Prostate gland (tissue), 2 donors: ENCODE results near the gene SCNN1G. TPM values are rescaled to one million over a fixed set of nuclear protein-coding genes. Genes with fewer than 3 reads are reported as not detected.

Experiments used
- DNase-seq: peaks from one replicate; pipeline ENCODE4 v3.0.0-alpha.2; 2019; ENCODE audit warnings: low spot score
- H3K27ac ChIP-seq, 2 donors: fragments of 200-600 bp; sonication (generic); 2 replicates each; pipeline ENCODE4 v1.5.1; 2017 to 2019
- H3K27me3 ChIP-seq: fragments of 200-600 bp; sonication (generic); replicated peaks from 2 replicates; pipeline ENCODE4 v1.5.1; 2019; ENCODE audit not compliant: insufficient read depth
- H3K36me3 ChIP-seq, 2 donors: fragments of 200-600 bp; sonication (generic); 1 replicate in 1 of 2; 2 replicates in 1 of 2; pipeline versions ENCODE4 v1.5.1 to v1.8.1; 2017 to 2019
- H3K4me1 ChIP-seq: fragments of 200-600 bp; sonication (generic); replicated peaks from 2 replicates; pipeline ENCODE4 v1.5.1; 2019
- H3K4me3 ChIP-seq, 2 donors: fragments of 200-600 bp; sonication (generic); 2 replicates each; pipeline ENCODE4 v1.5.1; 2017 to 2019
- H3K9me3 ChIP-seq: fragments of 200-600 bp; sonication (generic); 2 replicates; pipeline ENCODE4 v1.5.1; 2017
- POLR2A ChIP-seq: fragments of 450-650 bp; IDR thresholded peaks from one replicate; pipeline ENCODE4 v1.6.1; 2016; ENCODE audit warnings: antibody characterized with exemption, mild to moderate bottlenecking
- POLR2AphosphoS5 ChIP-seq: sonication (generic); formaldehyde crosslinking; IDR thresholded peaks from one replicate; pipeline ENCODE4 v1.6.1; 2017; ENCODE audit warnings: antibody characterized with exemption
- WGBS: methylation state at CpG from one replicate; pipeline ENCODE4 v1.1.5; 2018; 5-methylcytosine and 5-hydroxymethylcytosine counted together
- intact Hi-C: fragments of 100-400 bp; cut with DNase I; formaldehyde crosslinking; loops from one replicate; pipeline ENCODE4 v1.14.2; 2022
- total RNA-seq, 2 donors: library from RNA; depleted of rRNA; stranded (reverse); fragments of >200 nt; gene quantifications; one replicate each; pipeline ENCODE4 v1.1.0, GENCODE V29; 2016
- TF ChIP-seq, protein P1 (sequence below), 4 experiments: fragments of 200-600 bp in 2 of 4; fragments of 450-650 bp in 2 of 4; sonication (generic) in 2 of 4; IDR thresholded peaks; 1 replicate in 3 of 4; 2 replicates in 1 of 4; pipeline ENCODE4 v1.5.1; 2016 to 2019; ENCODE audit warnings: antibody characterized with exemption in 4 of 4, mild to moderate bottlenecking in 2 of 4, moderate library complexity in 2 of 4

Gene SCNN1G
- total RNA-seq, 2 donors from 2014 or later = 8.6 to 11.1 TPM

DNA sequence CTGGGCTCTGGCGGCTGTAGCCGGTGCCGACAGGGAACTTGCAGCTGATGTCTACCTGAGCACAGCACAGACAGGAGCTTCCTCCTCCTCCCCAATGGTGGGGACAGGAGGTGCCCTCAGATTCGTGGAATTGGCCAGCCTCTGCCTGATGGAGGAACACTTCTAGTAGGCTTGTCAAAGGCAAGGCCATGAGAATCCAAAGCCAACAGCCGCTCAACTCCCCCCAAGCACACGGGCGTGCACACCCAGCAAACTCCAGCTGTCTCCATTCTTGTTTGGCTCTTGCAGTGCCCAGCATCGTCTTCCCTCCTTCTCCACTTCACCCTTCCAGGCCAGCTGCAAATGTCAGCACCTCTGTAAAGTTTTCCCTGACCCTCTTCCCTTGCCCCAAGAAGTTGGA lies 35.1 kb downstream of the SCNN1G start:
- 82% methylated on average over 8 of the region's 8 CpGs for WGBS
- Histone ChIP-seq H3K36me3 (no peaks in the 10 kb centered on the region), H3K4me1 (no peaks in the 10 kb centered on the region), H3K27me3 (no peaks in the 10 kb centered on the region), H3K27ac (no peak overlapping the region), H3K9me3 (no peaks in the 10 kb centered on the region), H3K4me3 (no peak overlapping the region)
- no peak for DNase-seq
- no peak for TF ChIP-seq POLR2AphosphoS5
- TF ChIP-seq, protein P1, sequence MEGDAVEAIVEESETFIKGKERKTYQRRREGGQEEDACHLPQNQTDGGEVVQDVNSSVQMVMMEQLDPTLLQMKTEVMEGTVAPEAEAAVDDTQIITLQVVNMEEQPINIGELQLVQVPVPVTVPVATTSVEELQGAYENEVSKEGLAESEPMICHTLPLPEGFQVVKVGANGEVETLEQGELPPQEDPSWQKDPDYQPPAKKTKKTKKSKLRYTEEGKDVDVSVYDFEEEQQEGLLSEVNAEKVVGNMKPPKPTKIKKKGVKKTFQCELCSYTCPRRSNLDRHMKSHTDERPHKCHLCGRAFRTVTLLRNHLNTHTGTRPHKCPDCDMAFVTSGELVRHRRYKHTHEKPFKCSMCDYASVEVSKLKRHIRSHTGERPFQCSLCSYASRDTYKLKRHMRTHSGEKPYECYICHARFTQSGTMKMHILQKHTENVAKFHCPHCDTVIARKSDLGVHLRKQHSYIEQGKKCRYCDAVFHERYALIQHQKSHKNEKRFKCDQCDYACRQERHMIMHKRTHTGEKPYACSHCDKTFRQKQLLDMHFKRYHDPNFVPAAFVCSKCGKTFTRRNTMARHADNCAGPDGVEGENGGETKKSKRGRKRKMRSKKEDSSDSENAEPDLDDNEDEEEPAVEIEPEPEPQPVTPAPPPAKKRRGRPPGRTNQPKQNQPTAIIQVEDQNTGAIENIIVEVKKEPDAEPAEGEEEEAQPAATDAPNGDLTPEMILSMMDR (IDR thresholded peaks at IDR 0.05) = no peak
- TF ChIP-seq POLR2A = no peak
- intact Hi-C loops = no loop called here

DNA sequence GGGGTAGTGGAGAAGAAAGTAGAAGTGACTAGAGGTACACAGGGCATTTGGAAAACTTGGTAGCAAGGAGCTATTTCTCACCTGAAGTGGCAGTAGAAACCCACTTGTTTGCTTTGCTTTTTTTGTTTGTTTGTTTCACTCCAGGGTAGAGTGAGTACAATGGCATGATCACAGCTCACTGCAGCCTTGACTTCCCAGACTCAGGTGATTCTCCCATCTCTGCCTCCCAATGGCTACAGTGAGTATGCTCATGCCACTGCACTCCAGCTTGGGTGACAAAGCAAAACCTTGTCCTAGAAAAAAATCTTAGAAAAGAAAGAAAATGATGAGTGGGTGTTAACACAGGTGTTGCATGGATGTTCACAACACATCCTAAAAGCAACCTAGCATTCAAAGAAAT lies 40.4 kb downstream of the SCNN1G start:
- intact Hi-C loops = no loop called here
- no peaks in the 10 kb centered on the region for H3K4me1 ChIP-seq
- H3K27ac ChIP-seq = no peak overlapping the region
- DNase-seq = no peak
- TF ChIP-seq POLR2A = no peak
- TF ChIP-seq, protein P1 (IDR thresholded peaks at IDR 0.05) = no peak
- TF ChIP-seq POLR2AphosphoS5 = no peak
- H3K27me3 ChIP-seq = no peaks in the 10 kb centered on the region
- H3K36me3 ChIP-seq = no peaks in the 10 kb centered on the region
- no peaks in the 10 kb centered on the region for H3K9me3 ChIP-seq
- H3K4me3 ChIP-seq = no peak overlapping the region

DNA sequence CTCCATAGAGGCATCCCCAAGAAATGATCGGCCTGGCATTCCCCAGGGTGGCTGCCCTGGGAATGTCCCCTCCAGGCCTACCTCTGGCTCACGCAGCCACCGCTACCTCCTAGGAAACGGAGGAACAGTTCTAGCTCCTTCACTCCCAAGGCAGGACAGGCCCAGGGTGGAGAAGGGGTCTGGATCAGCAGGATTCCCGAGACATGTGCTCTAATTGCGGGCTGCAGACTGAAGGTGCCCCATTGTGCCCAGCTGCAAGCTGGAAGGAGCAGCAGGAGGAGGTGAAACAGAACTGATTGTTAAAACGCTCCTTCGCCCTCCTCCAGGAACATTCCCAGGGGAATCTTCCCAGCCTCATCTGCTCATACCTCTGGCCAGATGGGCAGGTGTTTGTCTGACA lies 40.8 kb downstream of the SCNN1G start:
- Histone ChIP-seq H3K4me1 (no peaks in the 10 kb centered on the region), H3K27me3 (no peaks in the 10 kb centered on the region), H3K27ac (no peak overlapping the region), H3K4me3 (no peak overlapping the region), H3K9me3 (no peaks in the 10 kb centered on the region), H3K36me3 (no peaks in the 10 kb centered on the region)
- intact Hi-C loops = no loop called here
- DNase-seq = no peak
- WGBS = 91% methylated on average over 8 of the region's 8 CpGs
- TF ChIP-seq POLR2AphosphoS5 = no peak
- TF ChIP-seq, protein P1 (IDR thresholded peaks at IDR 0.05) = no peak
- TF ChIP-seq POLR2A = no peak

DNA sequence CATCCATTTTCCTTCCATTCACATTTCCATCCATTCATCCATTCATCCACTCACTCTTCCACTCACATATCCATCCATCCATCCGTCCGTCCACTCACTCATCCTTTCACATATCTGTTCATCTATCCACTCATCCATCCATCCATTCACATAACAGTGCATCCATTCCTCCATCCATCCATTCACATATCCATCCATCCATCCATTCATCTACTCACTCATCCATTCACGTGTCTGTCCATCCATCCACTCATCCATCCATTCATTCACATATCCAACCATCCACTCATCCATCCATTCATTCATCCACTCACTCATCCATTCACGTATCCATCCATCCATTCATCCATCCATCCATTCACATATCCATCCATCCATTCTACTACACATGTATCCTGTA lies 42.6 kb downstream of the SCNN1G start:
- 87% methylated on average over 4 of the region's 4 CpGs for WGBS
- no peaks in the 10 kb centered on the region for H3K4me1 ChIP-seq
- no peaks in the 10 kb centered on the region for H3K9me3 ChIP-seq
- no peaks in the 10 kb centered on the region for H3K36me3 ChIP-seq
- DNase-seq = no peak
- H3K27me3 ChIP-seq = peaks cover under 1% of the 10 kb centered on the region
- intact Hi-C loops = no loop called here
- H3K4me3 ChIP-seq = no peak overlapping the region
- no peak for TF ChIP-seq POLR2AphosphoS5
- TF ChIP-seq, protein P1 (IDR thresholded peaks at IDR 0.05) = no peak
- no peak overlapping the region for H3K27ac ChIP-seq

DNA sequence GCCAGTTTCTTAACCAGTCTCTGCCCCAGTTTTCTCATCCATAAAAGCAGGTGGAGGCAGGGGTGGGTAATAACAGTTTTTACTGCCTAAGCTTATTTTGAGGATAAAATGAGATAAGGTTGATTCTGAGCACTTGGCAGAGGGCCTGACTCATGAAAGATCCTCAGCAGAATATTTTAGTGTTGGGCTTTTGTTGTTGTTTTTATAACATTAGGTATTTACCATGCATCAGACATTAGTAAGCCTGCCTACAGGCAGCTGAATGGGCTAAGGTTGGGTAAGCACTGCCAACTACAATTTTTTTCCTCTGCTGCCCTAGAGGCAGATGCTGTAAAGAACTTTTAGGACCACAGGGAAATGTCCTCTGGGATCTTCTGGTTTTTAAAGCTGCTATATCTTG lies 43.1 kb downstream of the SCNN1G start:
- intact Hi-C loops = no loop called here

More for the DNA sequence above, 43.1 kb downstream of the SCNN1G start:
- no peaks in the 10 kb centered on the region for H3K4me1 ChIP-seq
- no peaks in the 10 kb centered on the region for H3K36me3 ChIP-seq
- no peak for TF ChIP-seq POLR2A
- TF ChIP-seq POLR2AphosphoS5 = no peak
- TF ChIP-seq, protein P1 (IDR thresholded peaks at IDR 0.05) = no peak
- H3K4me3 ChIP-seq = no peak overlapping the region
- peaks cover 2% of the 10 kb centered on the region for H3K27me3 ChIP-seq
- H3K27ac ChIP-seq = no peak overlapping the region
- no peak for DNase-seq
- no peaks in the 10 kb centered on the region for H3K9me3 ChIP-seq
